GM18873 (cell line): ENCODE data around the gene POLG.
"Not testable (repeated sequence)": the region's sequence is repeated elsewhere in the genome, so short reads cannot be mapped to it uniquely, and the experiment has no call there.

Experiments
- ATAC-seq: cut with Tn5 transposase; IDR thresholded peaks from one replicate; pipeline ENCODE4 v1.9.1; 2021; ENCODE audit warnings: mild to moderate bottlenecking, moderate library complexity, moderate number of reproducible peaks; ENCODE audit not compliant: unreplicated experiment, low FRiP score

POLG gene

DNA sequence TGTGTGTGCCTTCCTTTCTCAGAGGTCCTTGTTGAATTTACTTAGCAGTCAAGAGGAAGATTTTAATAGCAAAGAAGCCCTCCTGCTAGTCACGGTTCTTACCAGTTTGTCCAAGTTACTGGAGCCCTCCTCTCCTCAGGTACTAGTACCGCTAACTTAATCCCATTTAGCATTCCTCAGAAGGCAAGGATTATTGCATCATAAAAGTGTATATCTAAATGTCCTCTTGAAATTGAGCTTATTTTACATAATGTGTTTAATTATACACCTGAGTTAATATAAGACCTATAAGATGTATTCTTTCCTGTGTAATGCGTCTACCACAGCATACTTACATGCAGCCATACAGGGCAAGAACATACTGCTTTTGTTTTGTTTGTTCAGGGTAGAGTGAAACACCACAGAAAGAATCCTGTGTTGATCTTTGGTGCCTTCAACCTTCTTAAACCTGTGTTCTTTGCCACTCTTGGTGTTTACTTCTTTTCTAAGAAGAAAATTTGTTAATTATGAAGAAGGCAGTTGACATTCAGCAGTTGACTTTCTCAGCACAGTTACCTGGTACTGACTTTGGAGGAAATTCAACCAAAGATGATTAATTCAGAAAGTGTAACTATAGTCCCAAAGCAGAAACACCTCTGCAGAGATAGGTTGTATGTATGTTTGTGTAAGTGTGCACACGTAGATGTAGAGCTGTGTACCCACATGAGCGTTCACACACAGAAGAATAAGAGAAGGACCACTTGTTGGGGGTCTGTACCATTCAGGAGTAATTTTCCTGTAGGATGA, 33.1 kb downstream of the POLG start:
- no peak for ATAC-seq

DNA sequence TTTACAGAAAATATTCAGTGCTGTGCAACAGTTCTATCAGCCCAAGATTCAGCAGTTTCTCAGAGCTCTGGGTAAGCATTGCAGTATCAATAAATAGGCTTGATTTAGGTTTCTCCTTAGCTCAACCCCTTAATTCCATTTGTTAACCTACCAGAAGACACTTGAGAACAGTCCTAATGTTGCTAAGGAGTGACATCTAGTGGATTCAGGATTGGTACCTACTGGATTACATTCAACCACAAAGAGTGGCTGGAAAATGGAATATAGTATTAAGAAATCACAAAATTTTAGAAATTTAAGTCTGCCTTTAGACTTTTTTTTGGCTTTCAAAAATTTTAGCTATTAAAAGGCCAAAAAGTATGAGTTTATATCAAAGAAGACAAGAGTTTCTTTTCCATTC, 34.7 kb downstream of the POLG start:
- no peak for ATAC-seq

DNA sequence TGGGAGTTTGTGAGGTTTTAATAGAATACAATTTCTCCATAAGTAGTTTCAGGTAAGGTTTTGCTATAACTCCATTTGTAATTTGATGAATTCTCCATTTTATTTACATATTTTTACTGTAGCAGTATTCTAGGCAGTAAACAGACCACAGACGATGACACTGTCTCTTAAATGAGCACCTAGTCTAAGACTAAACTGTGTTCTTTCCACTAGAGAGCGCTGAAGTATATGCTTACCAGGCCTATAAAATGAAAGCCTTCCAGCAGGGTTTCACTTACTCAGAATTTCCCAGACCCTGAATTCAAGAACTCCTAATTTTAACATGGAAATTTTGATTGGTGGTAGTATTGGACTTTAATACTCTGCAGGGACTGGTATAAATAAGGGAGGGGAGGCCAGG, 41.6 kb downstream of the POLG start:
- ATAC-seq, result no peak

DNA sequence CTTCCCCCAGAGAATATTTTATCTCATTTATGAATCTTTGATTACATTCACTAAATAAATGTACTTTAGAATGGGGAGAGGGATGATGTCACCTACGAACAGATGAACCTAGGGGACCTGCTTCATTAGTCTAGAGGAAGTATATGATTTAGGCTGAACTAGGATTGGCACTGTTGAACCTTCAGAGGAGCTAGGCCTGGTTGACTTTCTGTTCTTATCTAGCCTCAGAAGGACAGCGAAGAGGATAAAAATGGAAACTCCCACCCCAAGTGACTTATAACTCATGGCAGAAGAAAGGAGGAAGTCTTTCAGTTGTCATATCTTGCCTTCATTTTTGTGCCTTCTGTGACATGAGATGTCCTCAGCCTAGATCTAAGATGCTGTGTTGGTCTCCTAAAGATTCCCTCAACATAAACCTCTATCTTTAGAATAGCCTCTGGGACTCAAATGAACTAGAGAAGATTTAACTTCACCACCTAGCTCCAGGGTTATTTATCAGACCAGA, 42.6 kb downstream of the POLG start:
- ATAC-seq, result no peak

DNA sequence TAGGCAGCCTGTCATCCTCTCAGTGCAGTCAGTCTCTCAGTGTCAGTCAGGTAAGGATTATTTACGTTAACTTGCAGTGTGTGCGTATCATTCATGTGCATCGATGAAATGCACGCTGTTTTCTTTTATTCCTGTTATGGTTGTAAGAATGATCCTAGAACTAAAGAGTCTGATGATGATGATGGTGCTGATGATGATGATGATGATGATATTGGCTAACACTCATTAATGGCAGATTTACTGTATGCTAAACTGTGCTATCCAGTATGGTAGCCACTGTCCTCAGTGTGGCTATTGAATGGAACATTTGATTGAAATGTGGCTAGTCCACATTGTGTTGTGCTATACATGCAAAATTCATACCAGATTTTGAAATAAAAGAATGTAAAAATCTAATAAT, 51.4 kb downstream of the POLG start:
- no peak for ATAC-seq

DNA sequence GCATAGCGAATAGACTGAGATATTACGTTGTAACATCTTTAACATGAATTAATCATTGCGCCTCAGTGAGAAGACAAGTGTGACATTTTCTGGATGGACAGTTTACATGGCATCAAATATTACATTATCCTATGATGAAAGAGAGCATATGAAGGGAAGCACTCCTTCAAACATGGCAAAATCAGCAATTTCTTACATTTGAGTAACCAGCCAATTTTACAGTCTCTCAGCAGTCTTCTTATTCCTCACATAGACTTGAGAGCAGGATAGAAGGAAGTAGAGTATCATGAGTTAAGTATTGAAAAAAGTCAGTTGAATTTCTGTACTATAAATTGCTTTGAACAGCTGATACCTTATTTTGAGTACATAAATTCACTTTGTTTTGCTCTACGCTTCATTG, 52.0 kb downstream of the POLG start:
- ATAC-seq, result no peak

DNA sequence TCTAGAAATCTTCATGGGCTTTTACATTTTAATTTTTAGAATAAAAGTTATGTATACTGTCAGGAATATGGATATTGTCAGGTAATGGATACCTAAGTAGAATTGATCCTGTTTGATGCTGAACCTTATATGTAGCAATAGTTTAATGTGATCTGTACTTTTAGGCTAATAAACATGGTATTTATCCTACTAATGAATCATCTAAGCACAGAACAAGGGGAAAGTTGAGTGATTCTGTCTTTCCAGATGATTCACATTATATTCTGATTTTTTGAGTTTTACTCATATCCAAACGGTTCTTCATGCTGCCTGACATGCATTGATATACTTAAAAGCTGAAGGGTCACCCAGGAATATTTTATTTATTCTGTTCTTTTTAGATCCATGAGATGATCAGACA, 56.3 kb downstream of the POLG start:
- no peak for ATAC-seq

DNA sequence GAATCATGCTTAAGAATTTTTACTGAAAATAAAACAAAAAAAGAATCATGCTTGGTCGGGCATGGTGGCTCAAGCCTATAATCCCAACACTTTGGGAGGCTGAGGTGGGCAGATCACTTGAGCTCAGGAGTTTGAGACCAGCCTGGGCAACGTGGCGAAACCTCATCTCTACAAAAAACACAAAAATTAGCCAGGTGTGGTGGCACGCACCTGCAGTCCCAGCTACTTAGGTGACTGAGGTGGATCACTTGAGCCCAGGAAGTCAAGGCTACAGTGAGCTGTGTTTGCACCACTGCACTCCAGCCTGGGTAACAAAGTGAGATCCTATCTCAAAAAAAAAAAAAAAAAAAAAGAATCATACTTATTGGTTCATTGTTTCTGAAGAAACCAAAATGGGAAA, 57.3 kb downstream of the POLG start:
- not testable (repeated sequence) for ATAC-seq
